Thoracic aorta (tissue), 2 donors: ENCODE measurements around the gene KLF14. TPM values are rescaled to one million over a fixed set of nuclear protein-coding genes. Genes with fewer than 3 reads are reported as not detected.
A peak's percentile ranks its signal among the peaks of the same experiment; 100 is the strongest.
"Not testable (repeated sequence)": the region's sequence is repeated elsewhere in the genome, so short reads cannot be mapped to it uniquely, and the experiment has no call there.

Experiments used
- ATAC-seq: fragments of 150-250 bp; one replicate; pipeline ENCODE4 v1.8.0; 2017; ENCODE audit warnings: low read depth; ENCODE audit not compliant: insufficient number of reproducible peaks, low FRiP score
- DNase-seq: peaks from one replicate; pipeline ENCODE4 v3.0.0-alpha.2; 2020; ENCODE audit warnings: low spot score
- H3K27ac ChIP-seq, 2 donors: fragments of 200-600 bp; sonication (generic); 1 replicate in 1 of 2; 2 replicates in 1 of 2; pipeline ENCODE4 v1.5.1; 2016; ENCODE audit warnings: mild to moderate bottlenecking in 2 of 2, moderate library complexity in 2 of 2
- H3K27me3 ChIP-seq: fragments of 200-600 bp; sonication (generic); replicated peaks from 2 replicates; pipeline ENCODE4 v1.6.0; 2016; ENCODE audit warnings: mild to moderate bottlenecking; ENCODE audit not compliant: insufficient read depth
- H3K36me3 ChIP-seq: fragments of 200-600 bp; sonication (generic); one replicate; pipeline ENCODE4 v1.5.1; 2016
- H3K4me1 ChIP-seq, 2 donors: fragments of 200-600 bp; sonication (generic); 1 replicate in 1 of 2; 2 replicates in 1 of 2; pipeline versions ENCODE4 v1.5.1 to v1.6.0; 2016; ENCODE audit warnings: low read depth in 2 of 2, mild to moderate bottlenecking in 1 of 2; ENCODE audit not compliant: control insufficient read depth in 1 of 2
- H3K4me3 ChIP-seq: fragments of 200-600 bp; sonication (generic); 2 replicates; pipeline ENCODE4 v1.5.1; 2016; ENCODE audit warnings: mild to moderate bottlenecking
- H3K9me3 ChIP-seq: fragments of 200-600 bp; sonication (generic); 2 replicates; pipeline ENCODE4 v1.5.1; 2016
- total RNA-seq, 2 donors: library from RNA; depleted of rRNA; stranded (reverse); fragments of >200 nt; gene quantifications; one replicate each; pipeline versions ENCODE4 v1.1.0 to v1.2.3, GENCODE V29; 2016
- TF ChIP-seq, protein P1 (sequence below): fragments of 200-600 bp; sonication (generic); IDR thresholded peaks from one replicate; pipeline ENCODE4 v1.5.1; 2019; ENCODE audit warnings: antibody characterized with exemption

Gene KLF14
- total RNA-seq: not detected

DNA sequence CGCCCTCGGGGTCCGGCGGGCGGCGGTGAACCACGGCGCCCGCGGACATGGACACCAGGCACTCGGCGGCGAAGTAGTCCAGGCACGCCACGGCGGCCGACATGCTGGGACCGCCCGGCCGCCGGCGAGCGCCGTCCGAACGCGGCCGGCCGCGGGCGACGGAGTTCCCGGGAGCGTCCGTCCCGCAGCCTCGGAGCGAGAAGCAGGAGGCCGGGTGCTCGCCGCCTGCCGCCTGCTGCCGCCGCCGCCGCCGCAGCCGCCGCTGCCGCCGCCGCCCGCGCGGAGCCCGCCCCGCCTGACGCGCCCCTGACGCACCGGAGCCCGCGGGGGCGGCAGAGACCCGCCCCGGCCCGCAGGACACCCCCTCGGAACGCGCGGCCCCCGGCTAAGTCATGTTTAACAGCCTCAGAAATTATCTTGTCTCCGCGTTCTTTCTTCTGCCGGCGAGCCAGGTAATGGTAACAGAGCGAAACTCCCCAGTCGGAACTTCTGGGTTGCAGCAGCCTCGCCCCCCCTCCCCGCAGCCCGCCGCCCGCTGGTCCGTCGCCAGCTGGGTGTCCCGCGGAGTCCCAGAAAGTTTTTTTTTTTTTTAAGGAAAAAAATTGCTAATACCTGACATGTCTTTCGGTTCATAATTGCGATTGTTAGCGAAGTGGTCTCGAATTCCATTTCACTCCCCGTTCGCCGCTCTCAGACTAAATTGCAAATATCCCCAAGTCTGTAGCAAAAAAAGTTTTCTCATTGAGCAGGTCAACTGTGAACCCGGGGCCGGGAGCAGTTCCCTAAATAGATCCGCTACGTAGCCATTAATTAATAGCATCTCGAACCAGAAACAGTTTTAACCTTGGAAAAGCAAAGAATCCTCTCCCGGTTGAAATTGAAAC is at the start of gene KLF14:
KLF14 (minus strand) TSS at position 277 of the 884 bp plus-strand sequence; CDS start at position 103, 174 bp downstream.
- TF ChIP-seq, protein P1, sequence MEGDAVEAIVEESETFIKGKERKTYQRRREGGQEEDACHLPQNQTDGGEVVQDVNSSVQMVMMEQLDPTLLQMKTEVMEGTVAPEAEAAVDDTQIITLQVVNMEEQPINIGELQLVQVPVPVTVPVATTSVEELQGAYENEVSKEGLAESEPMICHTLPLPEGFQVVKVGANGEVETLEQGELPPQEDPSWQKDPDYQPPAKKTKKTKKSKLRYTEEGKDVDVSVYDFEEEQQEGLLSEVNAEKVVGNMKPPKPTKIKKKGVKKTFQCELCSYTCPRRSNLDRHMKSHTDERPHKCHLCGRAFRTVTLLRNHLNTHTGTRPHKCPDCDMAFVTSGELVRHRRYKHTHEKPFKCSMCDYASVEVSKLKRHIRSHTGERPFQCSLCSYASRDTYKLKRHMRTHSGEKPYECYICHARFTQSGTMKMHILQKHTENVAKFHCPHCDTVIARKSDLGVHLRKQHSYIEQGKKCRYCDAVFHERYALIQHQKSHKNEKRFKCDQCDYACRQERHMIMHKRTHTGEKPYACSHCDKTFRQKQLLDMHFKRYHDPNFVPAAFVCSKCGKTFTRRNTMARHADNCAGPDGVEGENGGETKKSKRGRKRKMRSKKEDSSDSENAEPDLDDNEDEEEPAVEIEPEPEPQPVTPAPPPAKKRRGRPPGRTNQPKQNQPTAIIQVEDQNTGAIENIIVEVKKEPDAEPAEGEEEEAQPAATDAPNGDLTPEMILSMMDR: no peak
- no peak for DNase-seq
- Histone ChIP-seq H3K27me3 (peaks cover 10% of the 10 kb centered on the region), H3K36me3 (no peaks in the 10 kb centered on the region), H3K4me1 (no peaks in the 10 kb centered on the region), H3K4me3 (peak within 1 kb of the TSS; percentile 66), H3K9me3 (peaks cover 30% of the 10 kb centered on the region), H3K27ac (no peak within 1 kb of the TSS)
- no peak for ATAC-seq

DNA sequence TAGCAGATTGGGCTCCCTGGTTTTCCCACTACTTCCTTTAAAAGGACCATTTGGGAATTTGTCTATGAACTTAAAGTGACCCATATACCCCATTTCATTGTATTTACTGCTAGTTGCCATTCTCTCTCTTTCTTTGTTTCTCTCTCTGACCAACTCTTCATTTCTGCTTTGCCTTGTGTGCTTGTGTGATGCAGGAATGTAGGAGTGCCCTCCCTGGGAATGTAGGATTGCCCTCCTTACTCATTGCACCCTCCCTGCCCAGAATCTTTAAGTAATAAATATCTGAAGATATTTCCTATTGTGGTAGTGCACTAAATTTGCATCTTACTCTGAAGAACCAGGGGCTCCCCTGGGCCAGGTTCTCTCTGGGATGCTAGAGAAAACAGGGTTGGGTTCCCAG is 47.3 kb upstream of the KLF14 start:
- no peak for ATAC-seq
- Histone ChIP-seq H3K36me3 (no peaks in the 10 kb centered on the region), H3K9me3 (no peaks in the 10 kb centered on the region), H3K4me3 (no peak overlapping the region), H3K27me3 (no peaks in the 10 kb centered on the region), H3K27ac (no peak overlapping the region), H3K4me1 (no peaks in the 10 kb centered on the region)
- TF ChIP-seq, protein P1: no peak
- DNase-seq: no peak

DNA sequence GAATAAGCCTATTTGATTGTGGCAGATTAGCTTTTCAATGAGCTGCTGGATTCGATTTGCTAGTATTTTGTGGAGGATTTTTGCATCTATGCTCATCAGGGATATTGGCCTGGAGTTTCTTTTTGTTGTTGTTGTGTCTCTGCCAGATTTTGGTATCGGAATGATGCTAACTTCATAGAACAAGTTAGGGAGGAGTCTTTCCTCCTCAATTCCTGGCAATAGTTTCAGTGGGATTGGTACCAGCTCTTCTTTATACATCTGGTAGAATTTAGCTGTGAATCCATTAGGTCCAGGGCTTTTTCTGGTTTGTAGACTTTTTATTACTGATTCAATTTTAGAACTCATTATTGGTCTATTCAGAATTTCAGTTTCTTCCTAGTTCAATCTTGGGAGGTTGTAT is 43.4 kb upstream of the KLF14 start:
- Histone ChIP-seq H3K27ac (no peak overlapping the region), H3K36me3 (no peaks in the 10 kb centered on the region), H3K4me3 (no peak overlapping the region), H3K9me3 (no peaks in the 10 kb centered on the region), H3K4me1 (no peaks in the 10 kb centered on the region), H3K27me3 (no peaks in the 10 kb centered on the region)
- no peak for ATAC-seq
- TF ChIP-seq, protein P1: no peak
- DNase-seq: no peak

DNA sequence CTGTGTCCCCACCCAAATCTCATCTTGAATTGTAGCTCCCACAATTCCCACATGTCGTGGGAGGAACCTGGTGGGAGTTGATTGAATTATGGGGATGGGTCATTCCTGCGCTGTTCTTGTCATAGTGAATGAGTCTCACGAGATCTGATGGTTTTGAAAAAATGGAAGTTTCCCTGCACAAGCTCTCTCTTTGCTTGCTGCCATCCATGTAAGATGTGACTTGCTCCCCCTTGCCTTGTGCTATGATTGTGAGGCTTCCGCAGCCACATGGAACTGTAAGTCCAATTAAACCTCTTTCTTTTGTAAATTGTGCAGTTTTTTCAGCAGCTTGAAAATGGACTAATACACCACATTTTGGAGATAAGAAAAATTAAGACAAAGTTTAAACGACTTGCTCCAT is 38.4 kb upstream of the KLF14 start:
- not testable (repeated sequence) for H3K4me3 ChIP-seq, H3K36me3 ChIP-seq, H3K27me3 ChIP-seq, H3K4me1 ChIP-seq, H3K27ac ChIP-seq, DNase-seq, ATAC-seq
- H3K9me3 ChIP-seq: peaks cover 12% of the 10 kb centered on the region

DNA sequence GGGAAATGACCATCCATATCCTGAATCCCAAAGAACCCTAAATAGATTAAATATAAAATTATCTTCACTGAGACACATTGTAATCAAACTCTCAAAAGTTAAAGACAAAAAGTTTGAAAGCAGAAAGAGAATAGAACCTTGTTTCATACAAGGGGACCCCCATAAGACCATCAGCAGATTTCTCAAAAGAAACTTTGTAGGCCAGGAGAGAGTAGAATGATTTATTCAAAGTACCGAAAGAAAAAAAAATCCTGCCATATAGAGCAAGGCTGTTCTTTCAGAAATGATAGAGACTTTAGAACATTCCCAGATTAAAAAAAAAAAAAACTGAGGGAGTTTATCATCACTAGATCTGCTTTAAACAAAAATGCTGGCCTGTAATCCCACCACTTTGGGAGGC is 34.8 kb upstream of the KLF14 start:
- Histone ChIP-seq H3K4me3 (no peak overlapping the region), H3K27me3 (no peaks in the 10 kb centered on the region), H3K27ac (no peak overlapping the region), H3K9me3 (peaks cover 12% of the 10 kb centered on the region), H3K4me1 (no peaks in the 10 kb centered on the region), H3K36me3 (no peaks in the 10 kb centered on the region)
- DNase-seq (no peak), ATAC-seq (no peak)
- TF ChIP-seq, protein P1: no peak

DNA sequence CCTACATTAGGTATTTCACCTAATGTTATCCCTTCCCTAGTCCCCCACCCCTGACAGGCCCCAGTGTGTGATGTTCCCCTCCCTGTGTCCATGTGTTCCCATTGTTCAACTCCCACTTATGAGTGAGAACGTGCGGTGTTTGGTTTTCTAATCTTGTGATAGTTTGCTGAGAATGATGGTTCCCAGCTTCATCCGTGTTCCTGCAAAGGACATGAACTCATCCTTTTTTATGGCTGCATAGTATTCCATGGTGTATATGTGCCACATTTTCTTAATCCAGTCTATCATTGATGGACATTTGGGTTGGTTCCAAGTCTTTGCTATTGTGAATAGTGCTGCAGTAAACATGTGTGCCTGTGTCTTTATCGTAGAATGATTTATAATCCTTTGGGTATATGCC is 30.6 kb upstream of the KLF14 start:
- H3K27ac ChIP-seq, DNase-seq, ATAC-seq, H3K9me3 ChIP-seq, H3K27me3 ChIP-seq, H3K36me3 ChIP-seq, H3K4me3 ChIP-seq, H3K4me1 ChIP-seq: not testable (repeated sequence)
